Panc1 (cell line): ENCODE data around the gene MNT.

Source experiments
- POLR2AphosphoS5 ChIP-seq: IDR thresholded peaks from 2 replicates; pipeline ENCODE4 v1.6.1; 2012; ENCODE audit warnings: mild to moderate bottlenecking, low read depth, low read length, moderate library complexity
- REST ChIP-seq, 2 experiments: IDR thresholded peaks; 2 replicates each; pipeline ENCODE4 v1.6.1; 2011 to 2012; ENCODE audit warnings: low read depth in 2 of 2, control low read depth in 1 of 2, low read length in 1 of 2, mild to moderate bottlenecking in 1 of 2, moderate library complexity in 1 of 2; ENCODE audit not compliant: insufficient read depth in 1 of 2
- SIN3A ChIP-seq: IDR thresholded peaks from 2 replicates; pipeline ENCODE4 v1.6.1; 2012; ENCODE audit warnings: low read depth, mild to moderate bottlenecking, low read length, moderate library complexity, borderline replicate concordance; ENCODE audit not compliant: insufficient read depth
- TCF7L2 ChIP-seq: IDR thresholded peaks from 2 replicates; pipeline ENCODE4 v1.6.1; 2011; ENCODE audit warnings: mild to moderate bottlenecking, low read depth, low read length, inconsistent platforms
- TF ChIP-seq, protein P1 (sequence below): fragments of 450-650 bp; IDR thresholded peaks from 2 replicates; pipeline ENCODE4 v1.5.1; 2017; ENCODE audit warnings: mild to moderate bottlenecking

DNA sequence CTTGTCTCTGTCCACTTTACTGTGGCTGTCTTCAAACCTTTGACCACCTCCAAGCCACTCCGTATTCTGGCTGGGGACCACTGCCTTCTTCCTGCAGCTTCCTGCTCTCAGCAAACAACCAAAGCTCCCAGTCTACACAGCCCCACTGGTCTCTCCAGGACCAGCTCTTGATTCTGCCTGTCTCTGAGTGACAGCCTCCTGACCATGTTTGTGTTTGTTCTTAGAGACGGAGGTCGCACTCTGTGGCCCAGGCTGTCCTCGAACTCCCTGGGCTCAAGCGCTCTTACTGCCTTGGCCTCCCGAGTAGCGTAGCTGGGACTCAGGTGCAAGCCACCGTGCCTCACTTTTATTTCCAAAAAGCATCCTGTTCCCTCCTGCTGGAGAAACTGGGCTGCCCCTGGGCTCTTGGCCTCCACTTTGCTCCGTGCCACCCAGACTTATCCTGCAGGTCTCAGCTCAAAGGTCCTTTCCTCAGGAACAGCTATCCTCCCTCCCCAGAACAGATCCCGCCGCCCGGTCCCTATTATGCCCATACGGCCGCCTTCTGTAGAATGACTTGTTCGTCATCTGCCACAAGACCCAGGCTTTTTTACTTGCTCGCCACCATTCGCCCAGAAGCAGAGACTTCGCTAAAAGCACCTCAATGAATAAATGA lies 9.1 kb downstream of the MNT start:
- TF ChIP-seq, protein P1, sequence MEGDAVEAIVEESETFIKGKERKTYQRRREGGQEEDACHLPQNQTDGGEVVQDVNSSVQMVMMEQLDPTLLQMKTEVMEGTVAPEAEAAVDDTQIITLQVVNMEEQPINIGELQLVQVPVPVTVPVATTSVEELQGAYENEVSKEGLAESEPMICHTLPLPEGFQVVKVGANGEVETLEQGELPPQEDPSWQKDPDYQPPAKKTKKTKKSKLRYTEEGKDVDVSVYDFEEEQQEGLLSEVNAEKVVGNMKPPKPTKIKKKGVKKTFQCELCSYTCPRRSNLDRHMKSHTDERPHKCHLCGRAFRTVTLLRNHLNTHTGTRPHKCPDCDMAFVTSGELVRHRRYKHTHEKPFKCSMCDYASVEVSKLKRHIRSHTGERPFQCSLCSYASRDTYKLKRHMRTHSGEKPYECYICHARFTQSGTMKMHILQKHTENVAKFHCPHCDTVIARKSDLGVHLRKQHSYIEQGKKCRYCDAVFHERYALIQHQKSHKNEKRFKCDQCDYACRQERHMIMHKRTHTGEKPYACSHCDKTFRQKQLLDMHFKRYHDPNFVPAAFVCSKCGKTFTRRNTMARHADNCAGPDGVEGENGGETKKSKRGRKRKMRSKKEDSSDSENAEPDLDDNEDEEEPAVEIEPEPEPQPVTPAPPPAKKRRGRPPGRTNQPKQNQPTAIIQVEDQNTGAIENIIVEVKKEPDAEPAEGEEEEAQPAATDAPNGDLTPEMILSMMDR: no peak
- TF ChIP-seq POLR2AphosphoS5 (no peak), SIN3A (no peak), TCF7L2 (no peak), REST (IDR thresholded peaks at IDR 0.05; ENCODE audit: insufficient read depth in 1 of 2, low read depth in 2 of 2, low read length in 1 of 2) (no peak)
